Activated effector memory CD4-positive, alpha-beta T cell treated with Interleukin-2 at 50 U/mL for 16 hours (primary cell): ENCODE results near the gene HCFC1.

Source experiments
- DNase-seq: peaks from one replicate; pipeline ENCODE4 v3.0.0-alpha.2; 2020

HCFC1 gene

DNA sequence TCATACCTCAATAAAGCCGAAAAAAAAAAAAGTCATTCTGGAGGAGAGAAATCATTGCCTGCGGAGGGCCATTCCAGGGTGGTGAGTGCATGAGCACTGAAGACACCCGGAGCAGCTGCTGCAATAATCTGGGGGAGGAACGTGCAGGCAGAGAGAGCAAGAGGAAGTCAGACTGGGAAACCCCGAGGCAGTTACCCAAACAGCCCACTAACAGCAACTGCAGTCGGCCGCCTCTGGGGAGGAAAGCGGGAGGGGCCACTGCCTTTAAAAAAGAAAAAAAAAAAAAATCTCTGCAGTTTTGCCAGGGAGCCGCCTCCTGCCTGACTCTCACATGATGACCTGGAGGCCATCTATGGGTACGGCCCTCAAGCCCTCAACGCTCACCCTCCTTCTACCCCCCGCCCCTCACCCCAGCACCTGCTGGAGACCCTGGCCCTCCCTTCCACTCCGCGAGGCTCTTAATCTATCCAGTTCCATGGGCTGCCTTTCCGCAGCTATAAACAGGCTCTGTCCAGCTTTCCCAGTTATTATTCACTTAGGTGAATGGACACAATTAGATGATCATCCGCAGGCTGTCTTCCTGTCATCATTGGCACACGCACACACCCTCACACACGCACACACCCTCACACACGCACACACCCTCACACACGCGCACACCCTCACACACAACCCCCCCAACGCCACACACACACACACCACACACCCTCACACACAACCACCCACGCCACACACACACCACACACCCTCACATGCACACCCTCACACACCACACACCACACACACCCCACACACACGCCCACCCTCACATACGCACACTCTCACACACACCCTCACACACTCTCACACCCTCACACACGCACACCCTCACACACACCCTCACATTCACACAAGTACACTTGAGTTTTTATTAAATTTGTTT lies 70.5 kb downstream of the HCFC1 start:
- DNase-seq = peak; percentile 42

DNA sequence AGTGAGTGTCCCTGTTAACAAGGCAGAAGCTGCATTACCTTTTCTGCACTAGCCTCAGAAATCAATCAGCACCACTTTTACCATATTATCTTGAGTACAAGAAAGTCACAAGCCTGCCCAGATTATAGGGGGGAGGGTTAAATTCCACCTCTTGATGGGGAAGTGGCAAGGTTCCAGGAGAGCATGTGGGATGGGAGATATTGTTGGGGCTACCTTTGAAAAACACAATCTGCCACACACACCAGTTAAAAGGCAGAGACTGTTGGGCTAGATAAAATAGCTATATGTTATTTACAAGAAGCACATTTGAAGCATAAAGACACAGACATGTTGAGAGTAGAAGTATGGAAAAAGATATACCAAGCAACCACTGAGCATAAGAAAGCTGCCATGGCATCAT lies 73.7 kb downstream of the HCFC1 start:
- DNase-seq = no peak
